CD1c-positive myeloid dendritic cell (primary cell): ENCODE measurements around the gene SLC4A2.

ENCODE experiments used
- DNase-seq: peaks from one replicate; pipeline ENCODE4 v3.0.0-alpha.2; 2016; ENCODE audit errors: extremely low spot score

Gene SLC4A2

GRCh38 chr7:151081170-151082101, 22.0 kb downstream of the SLC4A2 start:
- DNase-seq, result no peak

- DNase-seq, result no peak
Measured at GRCh38 chr7:151082141-151083070, 23.0 kb downstream of the SLC4A2 start.

GRCh38 chr7:151083071-151083823, 23.9 kb downstream of the SLC4A2 start, which contains the start of gene TMUB1:
TMUB1 (minus strand) TSS chr7:151083493; CDS start chr7:151082563, 930 bp downstream.
- peak; percentile 84 for DNase-seq

- no peak for DNase-seq
Measured at GRCh38 chr7:151083824-151084160, 24.4 kb downstream of the SLC4A2 start.

GRCh38 chr7:151085329-151085690, 25.9 kb downstream of the SLC4A2 start:
- peak; percentile 3 for DNase-seq

GRCh38 chr7:151085691-151086620, 26.6 kb downstream of the SLC4A2 start, which contains the start of gene AGAP3:
AGAP3 (plus strand) TSS chr7:151086475; CDS start chr7:151086742, 267 bp downstream.
- peak; percentile 87 for DNase-seq

- peak; percentile 34 for DNase-seq
Measured at GRCh38 chr7:151086802-151087244, 27.4 kb downstream of the SLC4A2 start.

- peak; percentile 60 for DNase-seq
Measured at GRCh38 chr7:151087245-151088018, 28.0 kb downstream of the SLC4A2 start.

- DNase-seq, result peak; percentile 51
Measured at GRCh38 chr7:151088019-151088855, 28.8 kb downstream of the SLC4A2 start.

GRCh38 chr7:151088856-151089699, 29.7 kb downstream of the SLC4A2 start:
- DNase-seq, result peak; percentile 96

GRCh38 chr7:151089893-151090730, 30.7 kb downstream of the SLC4A2 start:
- no peak for DNase-seq

GRCh38 chr7:151091003-151091402, 31.6 kb downstream of the SLC4A2 start:
- DNase-seq, result no peak

- DNase-seq, result peak; percentile 76
Measured at GRCh38 chr7:151091431-151091830, 32.0 kb downstream of the SLC4A2 start.

- DNase-seq, result no peak
Measured at GRCh38 chr7:151091988-151092387, 32.6 kb downstream of the SLC4A2 start.

GRCh38 chr7:151093748-151094147, 34.4 kb downstream of the SLC4A2 start:
- DNase-seq, result no peak

GRCh38 chr7:151094675-151095074, 35.3 kb downstream of the SLC4A2 start:
- no peak for DNase-seq
